Osteoblast (primary cell): ENCODE measurements around the gene PARD3. TPM values are rescaled to one million over a fixed set of nuclear protein-coding genes. Genes with fewer than 3 reads are reported as not detected.

Source experiments
- DNase-seq: peaks from one replicate; pipeline ENCODE4 v3.0.0; 2011; ENCODE audit warnings: low spot score, mixed read lengths; ENCODE audit not compliant: insufficient read length; ENCODE audit errors: missing footprints
- H2AFZ ChIP-seq: 2 replicates; pipeline ENCODE4 v1.6.0; 2011; ENCODE audit warnings: mild to moderate bottlenecking, low read length
- H3K27ac ChIP-seq: 2 replicates; pipeline ENCODE4 v1.5.1; 2011; ENCODE audit warnings: mild to moderate bottlenecking, low read depth, low read length, moderate library complexity
- H3K27me3 ChIP-seq: 2 replicates; pipeline ENCODE4 v1.6.0; 2012; ENCODE audit warnings: mild to moderate bottlenecking, control low read depth, inconsistent platforms, low read length, moderate library complexity; ENCODE audit not compliant: insufficient read depth
- H3K36me3 ChIP-seq: 2 replicates; pipeline ENCODE4 v1.5.1; 2011; ENCODE audit warnings: mild to moderate bottlenecking, low read length, control low read depth, moderate library complexity; ENCODE audit not compliant: insufficient read depth
- H3K4me1 ChIP-seq: 2 replicates; pipeline ENCODE4 v1.5.1; 2011; ENCODE audit warnings: mild to moderate bottlenecking, low read length, control low read depth, moderate library complexity; ENCODE audit not compliant: insufficient read depth
- H3K4me2 ChIP-seq: 2 replicates; pipeline ENCODE4 v1.6.0; 2011; ENCODE audit warnings: mild to moderate bottlenecking, low read length; ENCODE audit not compliant: insufficient read depth
- H3K4me3 ChIP-seq: fragments of 200-600 bp; sonication (generic); 3 replicates; pipeline ENCODE4 v1.5.1; 2012; ENCODE audit warnings: mild to moderate bottlenecking, low read length, inconsistent platforms; ENCODE audit not compliant: insufficient read depth
- H3K79me2 ChIP-seq: 2 replicates; pipeline ENCODE4 v1.6.0; 2012; ENCODE audit warnings: mild to moderate bottlenecking, low read length, control low read depth, inconsistent platforms; ENCODE audit not compliant: insufficient read depth
- H3K9me3 ChIP-seq: 2 replicates; pipeline ENCODE4 v1.5.1; 2011; ENCODE audit warnings: low read depth, low read length, control low read depth
- H4K20me1 ChIP-seq: 2 replicates; pipeline ENCODE4 v1.6.0; 2012; ENCODE audit warnings: mild to moderate bottlenecking, low read length, control low read depth; ENCODE audit not compliant: insufficient read depth
- total RNA-seq: library from RNA; depleted of rRNA; stranded (reverse); fragments of >200 nt; gene quantifications from 2 replicates; pipeline ENCODE4 v1.2.3, GENCODE V29; 2012
- TF ChIP-seq, protein P1 (sequence below): IDR thresholded peaks from 2 replicates; pipeline ENCODE4 v1.5.1; 2011; ENCODE audit warnings: mild to moderate bottlenecking, low read depth, low read length, moderate library complexity; ENCODE audit errors: extremely low read depth

The PARD3 gene
- total RNA-seq, 1 donor = 71.7 TPM

DNA sequence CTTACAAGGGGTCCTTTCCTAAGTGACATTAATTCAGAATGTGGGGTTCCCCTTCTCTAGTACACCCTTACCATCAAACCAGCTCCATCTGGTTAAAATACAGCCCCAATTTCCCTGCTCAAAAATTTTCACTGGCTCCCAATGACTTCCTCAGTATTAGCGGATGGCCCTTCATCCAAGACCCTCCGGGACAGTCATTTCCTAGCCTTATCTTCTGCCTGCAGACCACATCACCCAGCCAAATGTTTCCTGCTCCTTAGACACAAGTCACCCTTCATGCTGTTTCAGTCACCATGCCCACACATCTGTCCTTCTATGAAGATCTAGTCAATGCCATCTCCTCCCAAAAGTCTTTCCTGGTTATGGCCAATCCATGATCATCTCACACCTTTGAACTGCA is 45.2 kb downstream of the PARD3 start:
- no peak for DNase-seq
- no peaks in the 10 kb centered on the region for H3K36me3 ChIP-seq
- H2AFZ ChIP-seq = no peak overlapping the region
- H3K4me3 ChIP-seq = no peak overlapping the region
- no peaks in the 10 kb centered on the region for H3K9me3 ChIP-seq
- H3K27ac ChIP-seq = no peak overlapping the region
- no peaks in the 10 kb centered on the region for H3K4me1 ChIP-seq
- H3K4me2 ChIP-seq = no peak overlapping the region
- H3K79me2 ChIP-seq = peaks cover 52% of the 10 kb centered on the region
- H4K20me1 ChIP-seq = peaks cover 21% of the 10 kb centered on the region
- no peaks in the 10 kb centered on the region for H3K27me3 ChIP-seq
- TF ChIP-seq, protein P1, sequence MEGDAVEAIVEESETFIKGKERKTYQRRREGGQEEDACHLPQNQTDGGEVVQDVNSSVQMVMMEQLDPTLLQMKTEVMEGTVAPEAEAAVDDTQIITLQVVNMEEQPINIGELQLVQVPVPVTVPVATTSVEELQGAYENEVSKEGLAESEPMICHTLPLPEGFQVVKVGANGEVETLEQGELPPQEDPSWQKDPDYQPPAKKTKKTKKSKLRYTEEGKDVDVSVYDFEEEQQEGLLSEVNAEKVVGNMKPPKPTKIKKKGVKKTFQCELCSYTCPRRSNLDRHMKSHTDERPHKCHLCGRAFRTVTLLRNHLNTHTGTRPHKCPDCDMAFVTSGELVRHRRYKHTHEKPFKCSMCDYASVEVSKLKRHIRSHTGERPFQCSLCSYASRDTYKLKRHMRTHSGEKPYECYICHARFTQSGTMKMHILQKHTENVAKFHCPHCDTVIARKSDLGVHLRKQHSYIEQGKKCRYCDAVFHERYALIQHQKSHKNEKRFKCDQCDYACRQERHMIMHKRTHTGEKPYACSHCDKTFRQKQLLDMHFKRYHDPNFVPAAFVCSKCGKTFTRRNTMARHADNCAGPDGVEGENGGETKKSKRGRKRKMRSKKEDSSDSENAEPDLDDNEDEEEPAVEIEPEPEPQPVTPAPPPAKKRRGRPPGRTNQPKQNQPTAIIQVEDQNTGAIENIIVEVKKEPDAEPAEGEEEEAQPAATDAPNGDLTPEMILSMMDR = no peak

DNA sequence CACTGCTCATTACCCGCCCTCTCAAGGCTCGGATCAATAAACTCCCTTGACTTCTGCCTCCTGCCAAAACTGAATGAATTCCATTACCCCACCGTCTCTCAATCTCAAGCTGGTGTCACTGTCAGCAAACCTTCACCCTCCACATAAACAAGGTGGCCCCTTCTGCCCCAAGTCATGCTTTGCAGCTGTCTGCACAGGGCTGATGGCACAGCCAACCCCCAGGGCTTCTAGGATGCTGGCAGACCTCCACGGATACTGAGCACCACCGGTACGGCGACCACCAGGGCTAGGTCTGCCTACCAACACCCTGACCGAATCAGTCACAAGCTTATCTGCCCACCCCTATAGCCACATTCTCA is 46.1 kb downstream of the PARD3 start:
- no peak overlapping the region for H3K27ac ChIP-seq
- H3K27me3 ChIP-seq = no peaks in the 10 kb centered on the region
- no peak for DNase-seq
- peaks cover 53% of the 10 kb centered on the region for H3K79me2 ChIP-seq
- TF ChIP-seq, protein P1 = no peak
- no peak overlapping the region for H2AFZ ChIP-seq
- no peak overlapping the region for H3K4me3 ChIP-seq
- H4K20me1 ChIP-seq = peaks cover 24% of the 10 kb centered on the region
- no peak overlapping the region for H3K4me2 ChIP-seq
- no peaks in the 10 kb centered on the region for H3K36me3 ChIP-seq
- H3K9me3 ChIP-seq = no peaks in the 10 kb centered on the region
- no peaks in the 10 kb centered on the region for H3K4me1 ChIP-seq

DNA sequence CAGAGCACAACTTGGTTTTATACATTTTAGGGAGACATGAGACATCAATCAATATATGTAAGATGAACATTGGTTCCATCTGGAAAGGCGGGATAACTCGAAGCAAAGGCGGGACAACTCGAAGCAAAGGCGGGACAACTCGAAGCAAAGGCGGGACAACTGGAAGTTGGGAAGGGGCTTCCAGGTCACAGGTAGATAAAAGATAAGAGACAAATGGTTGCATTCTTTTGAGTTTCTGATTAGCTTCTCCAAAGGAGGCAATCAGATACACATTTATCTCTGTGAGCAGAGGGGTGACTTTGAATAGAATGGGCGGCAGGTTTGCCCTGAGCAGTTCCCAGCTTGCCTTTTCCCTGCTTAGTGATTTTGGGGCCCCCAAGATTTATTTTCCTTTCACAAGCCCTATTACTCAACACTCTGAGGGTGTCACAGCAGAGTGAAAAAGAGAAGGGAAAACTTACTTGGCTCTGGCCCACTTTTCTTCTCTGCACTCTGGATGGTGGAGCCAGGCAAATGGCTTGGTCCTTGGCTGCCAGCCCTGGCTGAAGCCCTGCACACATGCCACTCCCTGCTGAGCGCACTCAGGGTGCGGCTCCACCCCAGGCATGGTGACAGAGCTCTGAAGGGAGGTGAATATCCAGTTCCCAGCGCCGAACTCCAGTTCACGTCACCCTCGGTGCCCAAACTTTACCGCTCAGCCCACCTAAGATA is 46.7 kb downstream of the PARD3 start:
- TF ChIP-seq, protein P1 = no peak
- no peak overlapping the region for H3K27ac ChIP-seq
- H3K9me3 ChIP-seq = no peaks in the 10 kb centered on the region
- peaks cover 48% of the 10 kb centered on the region for H3K79me2 ChIP-seq
- no peaks in the 10 kb centered on the region for H3K36me3 ChIP-seq
- H3K27me3 ChIP-seq = no peaks in the 10 kb centered on the region
- peak; percentile 70 for DNase-seq
- no peak overlapping the region for H3K4me2 ChIP-seq
- peaks cover 24% of the 10 kb centered on the region for H4K20me1 ChIP-seq
- H3K4me1 ChIP-seq = no peaks in the 10 kb centered on the region
- no peak overlapping the region for H2AFZ ChIP-seq
- H3K4me3 ChIP-seq = no peak overlapping the region

DNA sequence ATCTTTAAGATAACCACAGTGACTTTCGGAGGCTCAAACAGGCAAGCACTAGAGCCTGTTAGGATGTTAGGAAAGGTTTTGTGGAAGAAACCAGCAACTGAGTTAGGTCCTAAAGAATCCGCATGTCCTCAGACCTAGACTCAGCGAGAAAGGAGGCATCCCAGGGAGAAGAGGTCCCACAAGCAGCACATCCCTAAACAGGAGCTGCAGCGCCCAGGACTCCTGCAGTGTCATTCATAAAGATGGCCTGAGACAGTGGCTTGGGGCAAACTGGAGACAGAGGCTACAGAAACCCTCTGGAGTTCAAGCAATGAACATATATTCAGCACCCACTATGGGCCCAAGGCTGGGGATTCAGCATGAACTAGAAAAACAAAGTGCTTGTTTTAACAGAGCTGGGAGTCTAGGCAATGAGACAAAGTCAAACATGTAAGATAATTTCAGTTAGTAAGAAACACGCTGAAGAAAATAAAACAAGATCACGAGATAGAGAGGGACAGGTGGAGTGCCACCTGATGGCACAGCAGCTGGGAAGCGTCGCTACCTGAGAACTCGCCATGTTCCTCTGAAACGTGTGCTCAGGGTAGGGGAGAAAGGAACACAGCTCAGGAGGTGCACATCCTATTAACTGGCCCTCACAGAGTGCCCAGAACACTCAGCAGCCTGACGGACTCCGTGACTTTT is 48.1 kb downstream of the PARD3 start:
- H3K27me3 ChIP-seq = no peaks in the 10 kb centered on the region
- H3K9me3 ChIP-seq = no peaks in the 10 kb centered on the region
- peaks cover 27% of the 10 kb centered on the region for H4K20me1 ChIP-seq
- TF ChIP-seq, protein P1 = no peak
- H3K79me2 ChIP-seq = peaks cover 55% of the 10 kb centered on the region
- no peak overlapping the region for H3K27ac ChIP-seq
- H3K4me3 ChIP-seq = no peak overlapping the region
- peaks cover under 1% of the 10 kb centered on the region for H3K4me1 ChIP-seq
- no peak overlapping the region for H2AFZ ChIP-seq
- DNase-seq = no peak
- H3K4me2 ChIP-seq = no peak overlapping the region
- H3K36me3 ChIP-seq = no peaks in the 10 kb centered on the region
